Upper lobe of left lung (tissue), 4 donors: Measurements from ENCODE around the gene CHRDL2.

Experiments
- CTCF ChIP-seq, 6 experiments: fragments of 450-650 bp in 4 of 6; fragments of 200-600 bp in 2 of 6; sonication (generic) in 2 of 6; IDR thresholded peaks; one replicate each; pipeline ENCODE4 v1.5.1; 2016 to 2019; ENCODE audit warnings: antibody characterized with exemption in 6 of 6
- EP300 ChIP-seq, 4 donors: sonication (generic); formaldehyde crosslinking; IDR thresholded peaks; one replicate each; pipeline ENCODE4 v1.5.1; 2017; ENCODE audit warnings: antibody characterized with exemption in 4 of 4, control low read depth in 2 of 4

GRCh38 chr11:74748211-74749126 lies 17.2 kb upstream of the CHRDL2 start, which contains the start of gene RNF169:
- TF ChIP-seq CTCF (IDR thresholded peaks at IDR 0.05), result no peak
- TF ChIP-seq EP300 (IDR thresholded peaks at IDR 0.05), result no peak
